Body of pancreas (tissue), 4 donors: ENCODE results near the gene SLC23A1. TPM values are rescaled to one million over a fixed set of nuclear protein-coding genes. Genes with fewer than 3 reads are reported as not detected.

Experiments
- ATAC-seq: fragments of 150-250 bp; one replicate; pipeline ENCODE4 v1.9.1; 2016
- DNase-seq, 4 donors: peaks; one replicate each; pipeline ENCODE4 v3.0.0-alpha.2; 2019
- H3K27ac ChIP-seq, 4 donors: fragments of 200-600 bp; sonication (generic); 1 replicate in 3 of 4; 2 replicates in 1 of 4; pipeline versions ENCODE4 v1.5.1 to v1.6.1; 2016 to 2019; ENCODE audit warnings: mild to moderate bottlenecking in 1 of 4, mixed read lengths in 1 of 4, moderate library complexity in 1 of 4
- H3K27me3 ChIP-seq, 2 donors: fragments of 200-600 bp; sonication (generic); one replicate each; pipeline ENCODE4 v1.6.0; 2016; ENCODE audit warnings: mild to moderate bottlenecking in 1 of 2
- H3K36me3 ChIP-seq, 2 donors: fragments of 200-600 bp; sonication (generic); replicated peaks in 1 of 2; 2 replicates each; pipeline ENCODE4 v1.5.1; 2016; ENCODE audit warnings: low read depth in 2 of 2; ENCODE audit not compliant: insufficient read depth in 1 of 2
- H3K4me1 ChIP-seq: fragments of 200-600 bp; sonication (generic); one replicate; pipeline ENCODE4 v1.6.0; 2016
- H3K4me3 ChIP-seq, 2 donors: fragments of 200-600 bp; sonication (generic); 1 replicate in 1 of 2; 2 replicates in 1 of 2; pipeline ENCODE4 v1.5.1; 2016 to 2019
- H3K9me3 ChIP-seq, 3 donors: fragments of 200-600 bp; sonication (generic); 1 replicate in 2 of 3; 2 replicates in 1 of 3; pipeline ENCODE4 v1.5.1; 2016
- POLR2A ChIP-seq, 3 donors: fragments of 450-650 bp; IDR thresholded peaks; one replicate each; pipeline ENCODE4 v1.6.1; 2016; ENCODE audit warnings: antibody characterized with exemption in 3 of 3, mild to moderate bottlenecking in 2 of 3
- WGBS, 2 donors: methylation state at CpG; one replicate each; pipeline ENCODE4 v1.1.5; 2017; 5-methylcytosine and 5-hydroxymethylcytosine counted together
- intact Hi-C: fragments of 100-400 bp; cut with DNase I; formaldehyde crosslinking; loops from one replicate; pipeline ENCODE4 v1.15.1; 2023
- total RNA-seq, 2 donors: library from RNA; depleted of rRNA; stranded (reverse); fragments of >200 nt; gene quantifications; one replicate each; pipeline ENCODE4 v1.1.0, GENCODE V29; 2016
- TF ChIP-seq, protein P1 (sequence below), 7 experiments: fragments of 450-650 bp in 4 of 7; fragments of 200-600 bp in 3 of 7; sonication (generic) in 3 of 7; IDR thresholded peaks; one replicate each; pipeline ENCODE4 v1.5.1; 2016 to 2019; ENCODE audit warnings: antibody characterized with exemption in 7 of 7

SLC23A1 gene
- total RNA-seq = under 1 TPM; 0.66 to 0.78 TPM

DNA sequence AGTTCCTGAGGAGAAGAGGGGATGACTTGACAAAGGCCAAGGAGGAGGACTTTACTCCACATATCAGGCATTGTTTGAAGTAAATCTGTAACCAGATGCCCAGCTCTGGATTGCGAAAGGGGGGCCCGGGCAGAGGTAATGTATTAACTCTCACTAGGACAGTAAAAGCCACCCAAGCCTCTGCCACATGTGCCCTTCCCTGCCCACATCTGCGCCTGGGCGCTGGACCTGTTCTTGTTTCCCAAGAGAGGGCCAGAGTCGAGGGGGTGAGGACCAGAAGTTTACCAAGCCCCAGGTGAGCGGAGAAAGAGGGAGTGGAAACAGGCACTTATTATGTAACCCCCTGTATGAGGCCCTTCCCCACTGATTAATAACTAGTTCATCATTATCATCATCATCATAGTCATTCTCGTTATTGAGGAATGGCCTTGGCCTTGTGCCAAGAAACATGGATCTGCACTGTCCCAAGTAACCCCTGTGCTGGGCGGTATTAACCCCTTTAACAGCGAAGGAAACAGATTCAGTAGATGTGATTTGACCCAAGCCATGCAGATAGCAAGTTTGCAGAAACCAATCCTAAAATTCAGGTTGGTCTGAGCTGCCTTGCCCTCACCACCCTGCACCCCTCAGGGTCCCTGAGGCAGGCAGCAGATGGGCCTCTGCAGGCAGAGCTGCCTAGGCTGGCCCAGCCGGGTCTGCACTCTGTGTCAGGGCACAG, at the start of gene SLC23A1:
Gene SLC23A1, minus strand, starts transcription at position 23 of the 718 bp plus-strand sequence. CDS start 44 bp downstream, outside the sequence.
- TF ChIP-seq, protein P1, sequence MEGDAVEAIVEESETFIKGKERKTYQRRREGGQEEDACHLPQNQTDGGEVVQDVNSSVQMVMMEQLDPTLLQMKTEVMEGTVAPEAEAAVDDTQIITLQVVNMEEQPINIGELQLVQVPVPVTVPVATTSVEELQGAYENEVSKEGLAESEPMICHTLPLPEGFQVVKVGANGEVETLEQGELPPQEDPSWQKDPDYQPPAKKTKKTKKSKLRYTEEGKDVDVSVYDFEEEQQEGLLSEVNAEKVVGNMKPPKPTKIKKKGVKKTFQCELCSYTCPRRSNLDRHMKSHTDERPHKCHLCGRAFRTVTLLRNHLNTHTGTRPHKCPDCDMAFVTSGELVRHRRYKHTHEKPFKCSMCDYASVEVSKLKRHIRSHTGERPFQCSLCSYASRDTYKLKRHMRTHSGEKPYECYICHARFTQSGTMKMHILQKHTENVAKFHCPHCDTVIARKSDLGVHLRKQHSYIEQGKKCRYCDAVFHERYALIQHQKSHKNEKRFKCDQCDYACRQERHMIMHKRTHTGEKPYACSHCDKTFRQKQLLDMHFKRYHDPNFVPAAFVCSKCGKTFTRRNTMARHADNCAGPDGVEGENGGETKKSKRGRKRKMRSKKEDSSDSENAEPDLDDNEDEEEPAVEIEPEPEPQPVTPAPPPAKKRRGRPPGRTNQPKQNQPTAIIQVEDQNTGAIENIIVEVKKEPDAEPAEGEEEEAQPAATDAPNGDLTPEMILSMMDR (IDR thresholded peaks at IDR 0.05) = no peak
- no peak for TF ChIP-seq POLR2A (IDR thresholded peaks at IDR 0.05)
- H3K27me3 ChIP-seq = no peaks in the 10 kb centered on the region
- ATAC-seq (peak; percentile 58), DNase-seq (peak; percentile 40 to 68 (median 62))
- H3K36me3 ChIP-seq = no peaks in the 10 kb centered on the region
- H3K9me3 ChIP-seq = no peaks in the 10 kb centered on the region
- H3K4me1 ChIP-seq = peaks cover 37% of the 10 kb centered on the region
- peak within 1 kb of the TSS in 3 of 4 donors; percentile 58 to 69 (median 63) for H3K27ac ChIP-seq
- 34 to 38% methylated on average over 10 of the region's 10 CpGs for WGBS, 2 donors
- H3K4me3 ChIP-seq = no peak within 1 kb of the TSS
- intact Hi-C loops = no loop called here

DNA sequence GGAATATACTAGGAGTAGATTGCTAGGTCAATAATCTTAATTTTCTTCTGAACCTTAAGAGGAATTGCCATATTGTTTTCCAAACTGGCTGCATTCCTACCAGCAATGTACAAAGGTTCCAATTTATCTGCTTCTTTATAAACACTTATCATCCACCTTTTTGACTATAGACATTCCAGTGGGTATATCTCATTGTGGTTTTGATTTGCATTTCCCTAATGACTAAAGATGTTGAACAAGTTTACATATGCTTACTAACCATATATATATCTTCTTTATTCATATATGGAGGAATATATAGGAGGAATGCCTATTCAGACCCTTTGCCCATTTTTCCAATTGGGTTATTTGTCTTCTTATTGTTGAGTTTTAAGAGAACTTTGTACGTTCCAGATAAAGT, 48.6 kb upstream of the SLC23A1 start:
- no peaks in the 10 kb centered on the region for H3K36me3 ChIP-seq
- TF ChIP-seq, protein P1 (IDR thresholded peaks at IDR 0.05) = no peak
- TF ChIP-seq POLR2A (IDR thresholded peaks at IDR 0.05) = no peak
- H3K27me3 ChIP-seq = no peaks in the 10 kb centered on the region
- H3K4me1 ChIP-seq = no peaks in the 10 kb centered on the region
- 61 to 70% methylated on average over 1 of the region's 1 CpG for WGBS, 2 donors
- H3K9me3 ChIP-seq = no peaks in the 10 kb centered on the region
- H3K27ac ChIP-seq = no peak overlapping the region
- ATAC-seq (no peak), DNase-seq (no peak)
- H3K4me3 ChIP-seq = no peak overlapping the region
- intact Hi-C loops = no loop called here

DNA sequence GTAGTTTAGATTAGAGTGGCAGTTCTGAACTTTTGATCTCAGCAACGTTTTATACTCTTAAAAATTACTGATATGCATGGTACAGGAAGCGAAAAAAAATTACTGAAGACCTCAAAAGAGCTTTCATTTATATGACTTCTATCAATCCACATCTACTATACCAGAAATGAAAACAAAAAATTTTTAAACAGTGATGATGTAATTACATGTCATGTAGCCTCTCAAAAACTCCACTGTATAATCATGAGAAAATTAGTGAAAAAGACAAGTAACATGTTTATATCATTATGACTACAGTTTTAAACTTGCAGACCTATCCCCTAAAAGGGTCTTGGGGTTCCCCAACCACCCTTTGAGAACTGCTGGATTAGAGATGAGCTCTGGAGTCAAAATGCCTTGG, 46.9 kb upstream of the SLC23A1 start:
- no peaks in the 10 kb centered on the region for H3K36me3 ChIP-seq
- H3K4me1 ChIP-seq = no peaks in the 10 kb centered on the region
- DNase-seq (no peak), ATAC-seq (no peak)
- H3K27me3 ChIP-seq = no peaks in the 10 kb centered on the region
- TF ChIP-seq, protein P1 (IDR thresholded peaks at IDR 0.05) = no peak
- TF ChIP-seq POLR2A (IDR thresholded peaks at IDR 0.05) = no peak
- H3K4me3 ChIP-seq = no peak overlapping the region
- WGBS, 2 donors = 73 to 82% methylated on average over 2 of the region's 2 CpGs
- H3K9me3 ChIP-seq = no peaks in the 10 kb centered on the region
- intact Hi-C loops = no loop called here
- no peak overlapping the region for H3K27ac ChIP-seq

DNA sequence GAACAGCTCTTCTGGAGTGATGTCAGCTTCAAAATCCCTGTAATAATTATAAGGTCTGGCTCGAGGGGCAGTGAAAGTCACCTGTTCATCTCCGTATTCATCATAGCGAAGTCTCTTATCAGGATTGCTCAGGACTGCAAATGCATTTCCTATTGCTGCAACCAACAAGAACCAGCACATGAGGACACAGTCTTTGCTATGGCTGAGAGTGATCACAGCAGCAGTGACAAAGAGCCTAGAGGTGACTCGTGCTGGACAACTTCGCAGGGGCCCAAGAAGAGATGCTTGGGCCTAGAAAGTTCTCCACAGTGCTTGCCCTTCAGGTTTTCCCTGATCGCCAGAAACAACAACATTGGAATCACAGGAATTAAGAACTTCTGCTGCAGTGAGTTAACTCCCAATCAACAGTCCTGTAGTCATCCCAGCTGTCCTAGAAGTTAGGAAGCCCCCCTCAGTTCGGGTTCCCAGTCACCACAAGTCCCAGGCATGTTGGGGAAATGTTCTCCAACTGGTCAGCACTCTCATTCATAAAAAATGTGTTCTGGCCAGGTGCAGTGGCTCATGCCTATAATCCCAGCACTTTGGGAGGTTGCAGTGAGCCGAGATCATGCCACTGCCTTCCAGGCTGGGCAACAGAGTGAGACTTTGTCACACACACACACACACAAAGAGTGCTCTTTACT, 43.2 kb upstream of the SLC23A1 start:
- intact Hi-C loops = loop anchor here (10.0 kb wide), 2 partner anchors 88 to 338 kb away; no protein-coding TSS in a partner anchor
- DNase-seq = no peak
- WGBS, 2 donors = 74 to 84% methylated on average over 3 to 8 of the region's 8 CpGs

More for the DNA sequence above, 43.2 kb upstream of the SLC23A1 start:
- no peaks in the 10 kb centered on the region for H3K36me3 ChIP-seq
- H3K9me3 ChIP-seq = no peaks in the 10 kb centered on the region
- H3K4me1 ChIP-seq = no peaks in the 10 kb centered on the region
- no peak for TF ChIP-seq POLR2A (IDR thresholded peaks at IDR 0.05)
- TF ChIP-seq, protein P1 (IDR thresholded peaks at IDR 0.05) = no peak
- no peak overlapping the region for H3K27ac ChIP-seq
- no peak overlapping the region for H3K4me3 ChIP-seq
- no peaks in the 10 kb centered on the region for H3K27me3 ChIP-seq
- ATAC-seq = no peak
